Testis (tissue), 2 donors: Measurements from ENCODE around the gene AK9.

ENCODE experiments used
- POLR2A ChIP-seq: fragments of 450-650 bp; IDR thresholded peaks from one replicate; pipeline ENCODE4 v1.6.1; 2017; ENCODE audit warnings: antibody characterized with exemption, mild to moderate bottlenecking, moderate library complexity
- TF ChIP-seq, protein P1 (sequence below), 3 experiments: fragments of 450-650 bp in 2 of 3; fragments of 200-600 bp in 1 of 3; sonication (generic) in 1 of 3; IDR thresholded peaks; one replicate each; pipeline ENCODE4 v1.5.1; 2016 to 2019; ENCODE audit warnings: antibody characterized with exemption in 3 of 3, mild to moderate bottlenecking in 2 of 3, moderate library complexity in 1 of 3

DNA sequence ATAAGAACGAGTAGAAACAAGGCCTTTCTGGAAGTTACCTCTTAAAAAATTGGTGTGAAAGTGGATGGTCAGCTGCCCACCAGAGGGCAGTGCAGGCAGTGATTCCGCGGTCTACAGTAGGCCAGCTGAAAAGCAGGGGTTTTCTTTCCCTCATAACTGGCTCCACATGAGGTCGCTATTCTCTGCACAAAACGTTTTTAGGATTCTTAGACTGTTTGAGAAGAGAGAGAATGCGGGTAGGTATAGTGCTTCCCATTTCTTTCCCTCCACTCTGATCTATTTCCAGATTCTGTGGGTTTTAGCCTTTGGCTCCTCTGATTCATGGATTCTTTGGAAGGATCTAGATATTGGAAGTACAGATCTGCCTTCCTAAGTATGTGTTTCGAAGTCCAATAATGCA lies 14.3 kb upstream of the AK9 start:
- TF ChIP-seq, protein P1, sequence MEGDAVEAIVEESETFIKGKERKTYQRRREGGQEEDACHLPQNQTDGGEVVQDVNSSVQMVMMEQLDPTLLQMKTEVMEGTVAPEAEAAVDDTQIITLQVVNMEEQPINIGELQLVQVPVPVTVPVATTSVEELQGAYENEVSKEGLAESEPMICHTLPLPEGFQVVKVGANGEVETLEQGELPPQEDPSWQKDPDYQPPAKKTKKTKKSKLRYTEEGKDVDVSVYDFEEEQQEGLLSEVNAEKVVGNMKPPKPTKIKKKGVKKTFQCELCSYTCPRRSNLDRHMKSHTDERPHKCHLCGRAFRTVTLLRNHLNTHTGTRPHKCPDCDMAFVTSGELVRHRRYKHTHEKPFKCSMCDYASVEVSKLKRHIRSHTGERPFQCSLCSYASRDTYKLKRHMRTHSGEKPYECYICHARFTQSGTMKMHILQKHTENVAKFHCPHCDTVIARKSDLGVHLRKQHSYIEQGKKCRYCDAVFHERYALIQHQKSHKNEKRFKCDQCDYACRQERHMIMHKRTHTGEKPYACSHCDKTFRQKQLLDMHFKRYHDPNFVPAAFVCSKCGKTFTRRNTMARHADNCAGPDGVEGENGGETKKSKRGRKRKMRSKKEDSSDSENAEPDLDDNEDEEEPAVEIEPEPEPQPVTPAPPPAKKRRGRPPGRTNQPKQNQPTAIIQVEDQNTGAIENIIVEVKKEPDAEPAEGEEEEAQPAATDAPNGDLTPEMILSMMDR (IDR thresholded peaks at IDR 0.05): peak; percentile 95 to 99 (median 99)
- no peak for TF ChIP-seq POLR2A
